BJ (cell line): ENCODE data around the gene SLC8A1. TPM values are rescaled to one million over a fixed set of nuclear protein-coding genes. Genes with fewer than 3 reads are reported as not detected.

Experiments used
- CTCF ChIA-PET: fragments of 350-600 bp; formaldehyde crosslinking; extraction: SDS; loops from one replicate; lab custom pipeline; 2021; ENCODE audit warnings: antibody characterized with exemption, inconsistent platforms; lab: Yijun Ruan, JAX
- POLR2A ChIA-PET: fragments of 300-600 bp; sonication (Branson Sonifier 250); formaldehyde crosslinking; extraction: SDS; loops from one replicate; lab custom pipeline; 2021; ENCODE audit warnings: antibody characterized with exemption; lab: Charles Lee
- DNase-seq: peaks from one replicate; pipeline ENCODE4 v3.0.0-alpha.2; 2011; ENCODE audit warnings: low read depth
- H3K27me3 ChIP-seq: 2 replicates; pipeline ENCODE4 v1.6.0; 2011; ENCODE audit warnings: low read length; ENCODE audit not compliant: control insufficient read depth, insufficient read depth
- H3K36me3 ChIP-seq: 2 replicates; pipeline ENCODE4 v1.5.1; 2011; ENCODE audit warnings: low read length; ENCODE audit not compliant: control insufficient read depth, insufficient read depth
- H3K4me3 ChIP-seq: 2 replicates; pipeline ENCODE4 v1.5.1; 2011; ENCODE audit warnings: low read depth, mild to moderate bottlenecking, control low read depth, low read length
- CTCF ChIP-seq: IDR thresholded peaks from 2 replicates; pipeline ENCODE4 v1.5.1; 2011; ENCODE audit warnings: low read depth, mild to moderate bottlenecking, control low read depth, inconsistent platforms, low read length, moderate library complexity; ENCODE audit not compliant: insufficient read depth
- polyA plus RNA-seq: library from polyadenylated mRNA; depleted of rRNA; stranded (reverse); fragments of >200 nt; gene quantifications from 2 replicates; pipeline ENCODE4 v1.2.3, GENCODE V29; 2011

The SLC8A1 gene
- polyA plus RNA-seq, 1 experiment, result 18.5 TPM

DNA sequence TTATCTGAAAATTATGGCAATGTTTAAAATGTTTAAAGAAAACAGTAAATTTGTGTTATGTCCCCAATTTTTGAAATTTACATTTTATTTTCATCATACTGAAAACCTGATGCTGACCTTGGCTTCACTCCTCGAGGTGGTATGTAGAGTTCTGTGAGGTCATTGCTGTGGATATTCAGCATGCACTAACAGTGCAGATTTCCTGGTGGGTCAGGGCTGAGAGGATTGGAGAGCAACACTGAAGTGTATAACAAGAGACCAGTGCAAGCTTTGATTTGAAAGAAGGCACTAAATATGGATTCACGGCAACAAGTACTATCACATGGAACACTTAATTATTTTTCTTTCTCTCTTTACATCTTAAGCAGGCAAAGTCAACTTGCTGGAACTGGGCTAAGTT, 134.1 kb downstream of the SLC8A1 start:
- no peak for DNase-seq
- Histone ChIP-seq H3K36me3 (no peaks in the 10 kb centered on the region), H3K27me3 (no peaks in the 10 kb centered on the region), H3K4me3 (no peak overlapping the region)
- ChIA-PET CTCF (interaction anchor here (0.9 kb wide), 1 partner anchor 73 kb away, joined by 3 read pairs; no protein-coding TSS in a partner anchor), POLR2A (interaction anchor here (0.7 kb wide), 1 partner anchor 36 kb away, joined by 3 read pairs; no protein-coding TSS in a partner anchor)
- no peak for TF ChIP-seq CTCF

DNA sequence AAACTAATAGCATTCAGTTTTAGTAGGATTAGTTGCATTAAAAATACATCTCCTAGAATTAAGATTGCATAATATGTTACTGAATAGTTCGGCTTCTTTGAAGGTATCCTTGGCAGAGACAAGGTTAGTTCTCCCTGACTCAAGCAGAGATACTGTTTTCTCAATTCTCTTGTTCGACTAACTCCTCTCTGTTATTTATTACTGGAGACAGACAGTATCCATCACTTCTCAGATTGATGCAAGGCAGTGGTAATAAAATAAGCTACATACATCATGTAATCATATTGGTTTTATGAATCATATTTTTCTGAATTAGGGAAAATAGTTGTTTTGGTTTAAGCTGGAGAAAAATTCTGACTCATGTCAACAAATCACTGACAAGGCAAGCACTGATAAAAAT, 134.8 kb downstream of the SLC8A1 start:
- DNase-seq, result no peak
- no peaks in the 10 kb centered on the region for H3K27me3 ChIP-seq
- no peak for TF ChIP-seq CTCF
- ChIA-PET CTCF (no interaction called here), POLR2A (interaction anchor here (0.7 kb wide), 1 partner anchor 36 kb away, joined by 3 read pairs; no protein-coding TSS in a partner anchor)
- H3K36me3 ChIP-seq, result no peaks in the 10 kb centered on the region
- no peak overlapping the region for H3K4me3 ChIP-seq

- no peak for DNase-seq
- POLR2A ChIA-PET, result no interaction called here
- CTCF ChIA-PET, result no interaction called here
- H3K4me3 ChIP-seq, result no peak overlapping the region
- no peaks in the 10 kb centered on the region for H3K36me3 ChIP-seq
- H3K27me3 ChIP-seq, result no peaks in the 10 kb centered on the region
- TF ChIP-seq CTCF, result no peak
Observed at GRCh38 chr2:40316620-40317019, 135.3 kb downstream of the SLC8A1 start.

GRCh38 chr2:40315683-40316082, 136.2 kb downstream of the SLC8A1 start:
- DNase-seq, result peak; percentile 11
- no peaks in the 10 kb centered on the region for H3K36me3 ChIP-seq
- ChIA-PET POLR2A (no interaction called here), CTCF (no interaction called here)
- H3K4me3 ChIP-seq, result no peak overlapping the region
- no peak for TF ChIP-seq CTCF
- H3K27me3 ChIP-seq, result no peaks in the 10 kb centered on the region

DNA sequence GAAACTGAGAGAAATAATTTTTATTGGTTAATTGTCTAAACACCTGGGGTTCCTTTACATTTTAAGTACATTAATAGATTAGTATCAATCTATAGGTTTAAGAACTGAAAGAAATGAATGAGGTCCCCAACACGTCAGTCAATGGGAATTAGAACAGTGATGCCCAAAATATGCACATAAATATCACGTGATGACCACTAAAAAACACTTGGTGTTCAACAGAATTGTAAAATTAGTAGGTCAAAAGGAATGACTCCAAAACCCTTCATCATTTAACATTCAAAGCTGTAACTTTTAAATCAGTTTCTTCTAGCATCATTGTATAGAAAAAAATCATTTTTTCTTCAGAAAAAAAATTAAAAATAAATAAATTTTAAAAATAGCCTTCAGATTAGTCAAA, 140.9 kb downstream of the SLC8A1 start:
- ChIA-PET CTCF (no interaction called here), POLR2A (no interaction called here)
- H3K27me3 ChIP-seq, result no peaks in the 10 kb centered on the region
- H3K36me3 ChIP-seq, result no peaks in the 10 kb centered on the region
- no peak for DNase-seq
- no peak overlapping the region for H3K4me3 ChIP-seq
- no peak for TF ChIP-seq CTCF
